HEK293T (cell line): ENCODE data around the gene PLCL2.

Source experiments
- BHLHE40 ChIP-seq: fragments of 450-650 bp; IDR thresholded peaks from 2 replicates; pipeline ENCODE4 v1.6.1; 2016; ENCODE audit warnings: mild to moderate bottlenecking, moderate library complexity, borderline replicate concordance
- FOXA1 ChIP-seq: fragments of 450-650 bp; IDR thresholded peaks from 2 replicates; pipeline ENCODE4 v1.6.1; 2016; ENCODE audit warnings: mild to moderate bottlenecking
- FOXM1 ChIP-seq: fragments of 450-650 bp; IDR thresholded peaks from 2 replicates; pipeline ENCODE4 v1.6.1; 2017; ENCODE audit warnings: mild to moderate bottlenecking, borderline replicate concordance
- SUZ12 ChIP-seq: fragments of 450-650 bp; IDR thresholded peaks from 2 replicates; pipeline ENCODE4 v1.6.1; 2016; ENCODE audit warnings: mild to moderate bottlenecking

DNA sequence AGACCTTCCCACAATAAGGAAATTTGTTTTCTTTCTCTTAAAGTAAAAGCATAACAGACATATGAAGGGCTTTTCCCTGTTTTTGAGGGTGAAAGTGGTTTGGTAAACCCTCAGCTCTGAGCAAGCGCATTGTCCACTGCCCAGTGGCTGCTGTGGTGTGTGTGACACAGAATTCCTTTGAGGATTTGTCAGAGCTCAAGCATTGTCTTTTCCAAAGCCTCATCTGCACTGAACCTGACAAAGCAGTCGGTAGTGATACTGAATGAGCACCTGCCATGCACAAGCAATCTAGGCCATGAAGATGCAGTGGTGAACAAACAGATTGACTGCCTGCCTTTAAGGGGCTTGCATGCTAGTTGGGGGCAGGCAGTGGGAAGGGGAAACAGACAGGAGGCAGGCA is 128.3 kb downstream of the PLCL2 start:
- TF ChIP-seq FOXM1 (no peak), FOXA1 (no peak), SUZ12 (no peak), BHLHE40 (no peak)
